Right lobe of liver (tissue), 6 donors: ENCODE data around the gene LSM3. TPM values are rescaled to one million over a fixed set of nuclear protein-coding genes. Genes with fewer than 3 reads are reported as not detected.
A peak's percentile ranks its signal among the peaks of the same experiment; 100 is the strongest.

ENCODE experiments used
- ATAC-seq, 4 donors: fragments of 200-7000 bp; cut with Tn5 transposase; one replicate each; pipeline ENCODE4 v1.9.1; 2020; ENCODE audit warnings: mild to moderate bottlenecking in 4 of 4, moderate library complexity in 4 of 4
- DNase-seq, 3 donors: peaks; one replicate each; pipeline ENCODE4 v3.0.0-alpha.2; 2020
- H3K27ac ChIP-seq, 3 donors: fragments of 200-600 bp; one replicate each; pipeline ENCODE4 v1.8.0; 2022
- H3K27me3 ChIP-seq, 2 donors: fragments of 200-600 bp; one replicate each; pipeline ENCODE4 v1.8.0; 2022
- H3K36me3 ChIP-seq, 4 donors: fragments of 200-600 bp; sonication (generic) in 1 of 4; one replicate each; pipeline versions ENCODE4 v1.5.1 to v1.8.0; 2017 to 2022; ENCODE audit warnings: control low read depth in 1 of 4
- H3K4me1 ChIP-seq, 4 donors: fragments of 200-600 bp; sonication (generic) in 1 of 4; one replicate each; pipeline versions ENCODE4 v1.5.1 to v1.8.0; 2017 to 2022; ENCODE audit warnings: control low read depth in 1 of 4
- H3K4me3 ChIP-seq, 3 donors: fragments of 200-600 bp; one replicate each; pipeline ENCODE4 v1.8.0; 2022
- H3K9me3 ChIP-seq, 4 donors: fragments of 200-600 bp; sonication (generic) in 1 of 4; one replicate each; pipeline versions ENCODE4 v1.5.1 to v1.8.0; 2017 to 2022; ENCODE audit warnings: control low read depth in 1 of 4
- POLR2A ChIP-seq: fragments of 450-650 bp; IDR thresholded peaks from one replicate; pipeline ENCODE4 v1.6.1; 2017; ENCODE audit warnings: antibody characterized with exemption, mild to moderate bottlenecking
- WGBS: methylation state at CpG from one replicate; pipeline ENCODE4 v1.1.6; 2018; ENCODE audit warnings: low coverage, low lambda C conversion rate; ENCODE audit not compliant: insufficient coverage; ENCODE audit errors: missing lambda C conversion rate; 5-methylcytosine and 5-hydroxymethylcytosine counted together
- intact Hi-C, 2 donors: fragments of 100-400 bp; cut with DNase I; formaldehyde crosslinking; loops; one replicate each; pipeline versions ENCODE4 v1.11.2 to v1.14.1; 2022
- total RNA-seq, 6 experiments: library from RNA; depleted of rRNA in 2 of 6; stranded (reverse); fragments of >200 nt in 2 of 6; fragmentation: NEBNext Ultra II Directional in 3 of 6; extraction: Animal tissue kit (Norgen Biotek cat#: 25700) in 3 of 6; gene quantifications; one replicate each; pipeline versions ENCODE4 v1.1.0 to v1.2.4, GENCODE V29; 2016 to 2023
- TF ChIP-seq, protein P1 (sequence below), 4 donors: fragments of 200-600 bp in 3 of 4; fragments of 450-650 bp in 1 of 4; IDR thresholded peaks; one replicate each; pipeline versions ENCODE4 v1.5.1 to v1.8.0; 2016 to 2022; ENCODE audit warnings: antibody characterized with exemption in 4 of 4, mild to moderate bottlenecking in 2 of 4
- donor health status: DM: no; HTN: yes; CAD: no.
- donor health status: DM: no; HTN: no; CAD: no.
- donor health status: DM: no; HTN: no; CAD: no.
- donor health status: DM: no; HTN: yes; CAD: no.
- donor health status: DM: no; HTN: yes; CAD: no.

LSM3 gene
- total RNA-seq, 6 experiments from 2014 or later = 4.5 to 7.4 (median 6.1) TPM

DNA sequence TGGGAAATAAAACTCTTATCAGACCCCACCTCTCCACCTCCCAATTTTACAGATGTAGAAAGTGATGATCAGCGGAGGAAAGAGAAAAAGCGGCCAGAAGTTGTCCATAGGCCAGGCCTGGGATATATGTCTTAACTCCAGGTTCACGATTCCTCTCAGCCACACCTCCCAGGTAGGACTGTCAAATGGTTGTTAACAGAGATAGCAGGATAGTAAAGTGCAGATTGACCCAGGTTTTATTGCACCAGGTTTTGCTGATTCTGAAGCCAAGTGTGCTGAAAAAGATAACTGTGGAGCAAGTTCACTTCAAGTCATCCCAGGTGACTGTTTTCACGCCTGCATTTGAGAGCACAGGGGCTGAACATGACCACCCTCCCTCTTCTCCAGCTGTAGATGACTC, 36.1 kb downstream of the LSM3 start:
- ATAC-seq = no peak
- Histone ChIP-seq H3K27me3 (no peaks in the 10 kb centered on the region), H3K4me1 (no peaks in the 10 kb centered on the region), H3K36me3 (no peaks in the 10 kb centered on the region), H3K4me3 (no peak overlapping the region), H3K9me3 (no peaks in the 10 kb centered on the region), H3K27ac (no peak overlapping the region)
- 90% methylated on average over 4 of the region's 4 CpGs for WGBS
- intact Hi-C loops = no loop called here
- TF ChIP-seq, protein P1, sequence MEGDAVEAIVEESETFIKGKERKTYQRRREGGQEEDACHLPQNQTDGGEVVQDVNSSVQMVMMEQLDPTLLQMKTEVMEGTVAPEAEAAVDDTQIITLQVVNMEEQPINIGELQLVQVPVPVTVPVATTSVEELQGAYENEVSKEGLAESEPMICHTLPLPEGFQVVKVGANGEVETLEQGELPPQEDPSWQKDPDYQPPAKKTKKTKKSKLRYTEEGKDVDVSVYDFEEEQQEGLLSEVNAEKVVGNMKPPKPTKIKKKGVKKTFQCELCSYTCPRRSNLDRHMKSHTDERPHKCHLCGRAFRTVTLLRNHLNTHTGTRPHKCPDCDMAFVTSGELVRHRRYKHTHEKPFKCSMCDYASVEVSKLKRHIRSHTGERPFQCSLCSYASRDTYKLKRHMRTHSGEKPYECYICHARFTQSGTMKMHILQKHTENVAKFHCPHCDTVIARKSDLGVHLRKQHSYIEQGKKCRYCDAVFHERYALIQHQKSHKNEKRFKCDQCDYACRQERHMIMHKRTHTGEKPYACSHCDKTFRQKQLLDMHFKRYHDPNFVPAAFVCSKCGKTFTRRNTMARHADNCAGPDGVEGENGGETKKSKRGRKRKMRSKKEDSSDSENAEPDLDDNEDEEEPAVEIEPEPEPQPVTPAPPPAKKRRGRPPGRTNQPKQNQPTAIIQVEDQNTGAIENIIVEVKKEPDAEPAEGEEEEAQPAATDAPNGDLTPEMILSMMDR (IDR thresholded peaks at IDR 0.05) = no peak
- DNase-seq = no peak

DNA sequence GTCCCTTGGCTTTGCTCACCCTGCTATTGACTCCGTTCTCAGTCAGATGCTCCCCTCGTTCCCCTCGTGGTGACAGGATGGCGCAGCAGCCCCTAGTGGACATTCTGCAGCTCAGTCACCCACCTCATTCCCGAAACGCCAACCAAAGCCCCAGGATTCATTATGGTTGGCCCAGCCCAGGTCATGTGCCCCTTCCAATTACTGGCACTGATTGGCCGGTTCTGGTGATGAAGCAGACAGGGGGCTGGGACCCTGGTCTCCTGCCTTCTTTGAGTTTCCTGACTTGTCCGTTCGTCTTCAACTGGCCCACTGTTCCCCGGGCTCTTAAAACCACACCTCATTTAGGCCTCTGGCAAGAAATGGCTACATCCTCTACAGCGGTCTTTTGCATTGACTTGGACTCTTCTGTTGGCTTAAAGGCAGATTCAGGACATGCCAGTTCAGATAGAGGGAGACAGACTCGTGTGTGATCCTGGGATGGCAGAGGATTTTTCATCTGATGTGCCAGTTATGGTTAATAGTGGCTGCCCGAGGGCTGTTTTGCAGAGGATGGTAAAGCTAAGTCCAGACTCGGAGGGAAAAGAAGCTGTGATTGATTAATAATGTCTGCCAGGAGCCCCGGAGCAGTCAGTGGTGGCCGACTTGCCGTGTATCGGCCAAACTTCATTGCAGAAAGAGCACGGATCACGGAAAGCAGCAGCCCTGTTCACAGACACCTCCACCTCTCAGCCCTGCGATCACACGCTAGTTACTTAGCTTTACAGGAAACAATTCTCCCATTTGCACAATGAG, 37.8 kb downstream of the LSM3 start:
- intact Hi-C loops = no loop called here
- H3K36me3 ChIP-seq = no peaks in the 10 kb centered on the region
- no peaks in the 10 kb centered on the region for H3K9me3 ChIP-seq
- H3K4me3 ChIP-seq = no peak overlapping the region
- TF ChIP-seq POLR2A = no peak
- TF ChIP-seq, protein P1 (IDR thresholded peaks at IDR 0.05) = no peak
- 73% methylated on average over 15 of the region's 22 CpGs for WGBS
- no peaks in the 10 kb centered on the region for H3K4me1 ChIP-seq
- DNase-seq (peak in 1 of 3 donors; percentile 33), ATAC-seq (peak; percentile 27 to 81 (median 58))
- H3K27me3 ChIP-seq = no peaks in the 10 kb centered on the region
- no peak overlapping the region for H3K27ac ChIP-seq

DNA sequence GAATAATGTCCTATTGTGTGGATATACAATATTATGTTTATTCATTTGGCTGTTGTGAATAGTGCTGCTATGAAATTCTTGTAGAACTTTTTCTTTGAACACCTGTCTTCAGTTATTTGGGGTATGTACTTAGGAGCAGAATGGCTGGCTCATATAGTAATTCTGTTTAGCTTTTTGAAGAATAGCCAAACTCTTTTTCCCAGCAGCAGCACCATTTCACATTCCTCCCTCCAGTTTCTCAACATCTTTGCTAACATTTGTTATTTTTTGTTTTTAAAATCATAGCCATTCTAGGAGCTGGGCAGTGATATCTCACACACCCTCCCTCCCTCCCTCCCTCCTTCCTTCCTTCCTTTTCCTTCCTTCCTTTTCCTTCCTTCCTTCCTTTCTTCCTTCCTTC, 39.7 kb downstream of the LSM3 start:
- Histone ChIP-seq H3K4me1 (no peaks in the 10 kb centered on the region), H3K27me3 (no peaks in the 10 kb centered on the region), H3K9me3 (no peaks in the 10 kb centered on the region), H3K4me3 (no peak overlapping the region), H3K27ac (no peak overlapping the region), H3K36me3 (no peaks in the 10 kb centered on the region)
- TF ChIP-seq, protein P1 (IDR thresholded peaks at IDR 0.05) = no peak
- TF ChIP-seq POLR2A = no peak
- no peak for DNase-seq
- no peak for ATAC-seq
- intact Hi-C loops = no loop called here

DNA sequence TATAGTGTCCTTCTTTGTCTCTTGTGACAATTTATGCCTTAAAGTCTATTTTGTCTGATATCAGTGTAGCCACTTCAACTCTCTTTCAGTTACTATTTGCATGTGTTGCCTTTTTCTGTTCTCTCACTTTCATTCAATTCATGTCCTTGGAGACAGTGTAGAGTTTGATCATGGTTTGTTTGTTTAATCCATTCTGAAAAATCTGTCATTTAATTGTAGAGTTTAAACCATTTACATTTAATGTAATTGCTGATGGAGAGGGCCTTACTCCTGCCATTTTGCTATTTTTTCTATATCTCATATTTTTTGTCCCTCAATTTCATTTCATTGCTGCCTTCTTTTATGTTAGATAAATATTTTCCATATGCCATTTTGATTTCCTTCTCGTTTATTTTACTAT, 42.3 kb downstream of the LSM3 start:
- intact Hi-C loops = no loop called here
- no peak for DNase-seq

More for the DNA sequence above, 42.3 kb downstream of the LSM3 start:
- no peak overlapping the region for H3K27ac ChIP-seq
- no peaks in the 10 kb centered on the region for H3K27me3 ChIP-seq
- no peaks in the 10 kb centered on the region for H3K9me3 ChIP-seq
- ATAC-seq = no peak
- 36% methylated on average over 1 of the region's 1 CpG for WGBS
- no peaks in the 10 kb centered on the region for H3K4me1 ChIP-seq
- H3K36me3 ChIP-seq = no peaks in the 10 kb centered on the region
- no peak overlapping the region for H3K4me3 ChIP-seq
- TF ChIP-seq POLR2A = no peak
- TF ChIP-seq, protein P1 (IDR thresholded peaks at IDR 0.05) = no peak
